RWPE2 (cell line): ENCODE results near the gene WWOX.

Experiments used
- ATAC-seq: fragments of 200-7000 bp; cut with Tn5 transposase; 3 replicates; pipeline ENCODE4 v1.9.1; 2021; ENCODE audit warnings: low read depth
- DNase-seq: peaks from one replicate; pipeline ENCODE4 v3.0.0-alpha.2; 2020; ENCODE audit warnings: low spot score
- H3K27ac ChIP-seq: fragments of 450-650 bp; 2 replicates; pipeline ENCODE4 v1.5.1; 2017; ENCODE audit warnings: mild to moderate bottlenecking; ENCODE audit not compliant: poor library complexity, severe bottlenecking
- H3K27me3 ChIP-seq: fragments of 250-450 bp; sonication (Bioruptor Pico); 2 replicates; pipeline ENCODE4 v1.5.1; 2021; ENCODE audit warnings: mild to moderate bottlenecking, moderate library complexity; ENCODE audit not compliant: insufficient read depth, poor library complexity, severe bottlenecking
- H3K36me3 ChIP-seq: fragments of 250-450 bp; sonication (Bioruptor Pico); 2 replicates; pipeline ENCODE4 v1.5.1; 2020; ENCODE audit warnings: low read depth, mild to moderate bottlenecking, moderate library complexity
- H3K4me1 ChIP-seq: fragments of 250-450 bp; sonication (Bioruptor Pico); 2 replicates; pipeline ENCODE4 v1.5.1; 2021; ENCODE audit warnings: mild to moderate bottlenecking, moderate library complexity; ENCODE audit not compliant: insufficient read depth, poor library complexity, severe bottlenecking
- H3K4me3 ChIP-seq: fragments of 250-450 bp; sonication (Bioruptor Pico); 2 replicates; pipeline ENCODE4 v1.5.1; 2021; ENCODE audit warnings: mild to moderate bottlenecking, moderate library complexity; ENCODE audit not compliant: severe bottlenecking
- H3K9me3 ChIP-seq: fragments of 250-450 bp; sonication (Bioruptor Pico); 2 replicates; pipeline ENCODE4 v1.5.1; 2021; ENCODE audit warnings: mild to moderate bottlenecking, moderate library complexity; ENCODE audit not compliant: severe bottlenecking
- CTCF ChIP-seq: fragments of 450-650 bp; IDR thresholded peaks from one replicate; pipeline ENCODE4 v1.5.1; 2017; ENCODE audit warnings: mild to moderate bottlenecking, moderate library complexity; ENCODE audit not compliant: poor library complexity, severe bottlenecking

WWOX gene

GRCh38 chr16:79089735-79090284 lies 990.4 kb downstream of the WWOX start:
- Histone ChIP-seq H3K27ac (no peak overlapping the region), H3K9me3 (no peaks in the 10 kb centered on the region), H3K4me3 (no peak overlapping the region), H3K4me1 (no peaks in the 10 kb centered on the region), H3K27me3 (no peaks in the 10 kb centered on the region), H3K36me3 (no peaks in the 10 kb centered on the region)
- ATAC-seq (no peak), DNase-seq (no peak)
- no peak for TF ChIP-seq CTCF

GRCh38 chr16:79090966-79091365 lies 991.5 kb downstream of the WWOX start:
- no peak for DNase-seq
- H3K36me3 ChIP-seq: no peaks in the 10 kb centered on the region
- no peak overlapping the region for H3K4me3 ChIP-seq
- no peaks in the 10 kb centered on the region for H3K9me3 ChIP-seq
- no peak for ATAC-seq
- no peaks in the 10 kb centered on the region for H3K4me1 ChIP-seq
- no peaks in the 10 kb centered on the region for H3K27me3 ChIP-seq
- H3K27ac ChIP-seq: no peak overlapping the region
- TF ChIP-seq CTCF: no peak

DNA sequence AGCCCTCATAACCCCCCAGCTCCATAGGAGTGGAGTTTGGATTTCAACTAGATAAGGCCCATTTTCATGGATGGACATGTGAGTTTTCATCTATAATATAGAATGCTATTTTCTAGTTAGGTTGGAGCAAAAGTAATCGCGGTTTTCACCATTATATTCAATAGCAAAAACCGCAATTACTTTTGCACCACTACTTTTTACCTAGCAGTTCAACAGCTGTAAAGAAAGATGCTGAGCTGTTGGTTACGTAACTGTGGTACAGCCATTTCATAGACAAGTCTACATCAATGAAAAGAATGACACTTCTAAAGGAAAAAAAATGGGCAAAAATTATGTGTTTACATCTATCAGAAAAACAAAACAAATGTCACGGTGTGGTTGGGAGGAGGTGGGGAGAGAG lies 993.4 kb downstream of the WWOX start:
- Histone ChIP-seq H3K4me1 (no peaks in the 10 kb centered on the region), H3K4me3 (no peak overlapping the region), H3K27ac (no peak overlapping the region), H3K9me3 (no peaks in the 10 kb centered on the region), H3K36me3 (no peaks in the 10 kb centered on the region), H3K27me3 (no peaks in the 10 kb centered on the region)
- TF ChIP-seq CTCF: no peak
- no peak for DNase-seq
- no peak for ATAC-seq

GRCh38 chr16:79093554-79093967 lies 994.1 kb downstream of the WWOX start:
- H3K9me3 ChIP-seq: no peaks in the 10 kb centered on the region
- H3K27ac ChIP-seq: no peak overlapping the region
- ATAC-seq (no peak), DNase-seq (no peak)
- H3K4me3 ChIP-seq: no peak overlapping the region
- H3K36me3 ChIP-seq: no peaks in the 10 kb centered on the region
- no peaks in the 10 kb centered on the region for H3K27me3 ChIP-seq
- no peak for TF ChIP-seq CTCF
- H3K4me1 ChIP-seq: no peaks in the 10 kb centered on the region

DNA sequence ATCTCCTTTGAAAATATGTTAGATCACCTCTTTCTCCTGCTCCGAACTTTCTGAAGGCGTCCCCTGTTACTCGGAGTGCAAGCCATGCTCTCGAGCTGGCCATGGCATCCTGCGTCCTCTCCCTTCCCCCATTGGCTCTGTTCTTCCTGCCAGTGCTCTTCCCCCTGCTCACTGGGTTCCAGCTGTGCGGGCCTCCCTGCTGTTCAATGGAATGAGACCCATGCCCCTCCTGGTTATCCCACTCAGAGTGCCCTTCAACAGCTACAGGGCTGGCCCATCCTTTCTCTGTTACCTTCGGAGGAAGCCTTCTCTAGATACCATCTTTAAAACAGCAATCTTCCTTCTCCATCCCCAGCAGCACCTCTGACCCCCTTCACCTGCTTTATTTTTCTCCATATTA lies 996.8 kb downstream of the WWOX start:
- Histone ChIP-seq H3K4me1 (no peaks in the 10 kb centered on the region), H3K27me3 (no peaks in the 10 kb centered on the region), H3K36me3 (no peaks in the 10 kb centered on the region), H3K27ac (no peak overlapping the region), H3K9me3 (no peaks in the 10 kb centered on the region), H3K4me3 (no peak overlapping the region)
- TF ChIP-seq CTCF: no peak
- ATAC-seq (no peak), DNase-seq (no peak)
